CD1c-positive myeloid dendritic cell (primary cell): Measurements from ENCODE around the gene SIN3A.
"Not testable (repeated sequence)": the region's sequence is repeated elsewhere in the genome, so short reads cannot be mapped to it uniquely, and the experiment has no call there.

ENCODE experiments used
- DNase-seq: peaks from one replicate; pipeline ENCODE4 v3.0.0-alpha.2; 2016; ENCODE audit errors: extremely low spot score

Gene SIN3A

GRCh38 chr15:75451674-75452363 lies at the start of gene SIN3A:
TSS of gene SIN3A (minus strand) at chr15:75451690. CDS start at chr15:75430375, 21,315 bp downstream.
- DNase-seq, result peak; percentile 100

GRCh38 chr15:75493732-75494131 lies 42.2 kb upstream of the SIN3A start:
- no peak for DNase-seq

- DNase-seq, result no peak
These were observed 32.5 kb upstream of the SIN3A start for GRCh38 chr15:75483961-75484360.

GRCh38 chr15:75483556-75483955 lies 32.1 kb upstream of the SIN3A start:
- DNase-seq, result not testable (repeated sequence)

GRCh38 chr15:75483106-75483505 lies 31.6 kb upstream of the SIN3A start:
- DNase-seq, result no peak

- not testable (repeated sequence) for DNase-seq
These were observed 29.0 kb upstream of the SIN3A start for GRCh38 chr15:75480463-75480862.

GRCh38 chr15:75479670-75480069 lies 28.2 kb upstream of the SIN3A start:
- no peak for DNase-seq

- DNase-seq, result not testable (repeated sequence)
These were observed 25.6 kb upstream of the SIN3A start for GRCh38 chr15:75477094-75477493.

- DNase-seq, result peak; percentile 34
These were observed 17.6 kb upstream of the SIN3A start for GRCh38 chr15:75468913-75469598.

- no peak for DNase-seq
These were observed 9.2 kb upstream of the SIN3A start for GRCh38 chr15:75460646-75461045.

GRCh38 chr15:75459581-75459980 lies 8.1 kb upstream of the SIN3A start:
- DNase-seq, result no peak

- DNase-seq, result no peak
These were observed 5.2 kb upstream of the SIN3A start for GRCh38 chr15:75456710-75457109.

GRCh38 chr15:75455982-75456531 lies 4.6 kb upstream of the SIN3A start:
- DNase-seq, result peak; percentile 79

- DNase-seq, result peak; percentile 92
These were observed 4.0 kb upstream of the SIN3A start for GRCh38 chr15:75455424-75455981.

GRCh38 chr15:75454471-75455378 lies 3.2 kb upstream of the SIN3A start:
- DNase-seq, result peak; percentile 79

GRCh38 chr15:75453703-75454470 lies 2.4 kb upstream of the SIN3A start:
- DNase-seq, result peak; percentile 100

GRCh38 chr15:75452865-75453702 lies 1.6 kb upstream of the SIN3A start:
- DNase-seq, result peak; percentile 59

- DNase-seq, result peak; percentile 86
These were observed 924 bp upstream of the SIN3A start for GRCh38 chr15:75452364-75452864.

- no peak for DNase-seq
These were observed 252 bp downstream of the SIN3A start for GRCh38 chr15:75451202-75451673.
